GM19455 (cell line): ENCODE measurements around the gene POFUT2.
"Not testable (repeated sequence)": the region's sequence is repeated elsewhere in the genome, so short reads cannot be mapped to it uniquely, and the experiment has no call there.

Source experiments
- ATAC-seq: cut with Tn5 transposase; IDR thresholded peaks from one replicate; pipeline ENCODE4 v1.9.1; 2021; ENCODE audit not compliant: unreplicated experiment

The POFUT2 gene

DNA sequence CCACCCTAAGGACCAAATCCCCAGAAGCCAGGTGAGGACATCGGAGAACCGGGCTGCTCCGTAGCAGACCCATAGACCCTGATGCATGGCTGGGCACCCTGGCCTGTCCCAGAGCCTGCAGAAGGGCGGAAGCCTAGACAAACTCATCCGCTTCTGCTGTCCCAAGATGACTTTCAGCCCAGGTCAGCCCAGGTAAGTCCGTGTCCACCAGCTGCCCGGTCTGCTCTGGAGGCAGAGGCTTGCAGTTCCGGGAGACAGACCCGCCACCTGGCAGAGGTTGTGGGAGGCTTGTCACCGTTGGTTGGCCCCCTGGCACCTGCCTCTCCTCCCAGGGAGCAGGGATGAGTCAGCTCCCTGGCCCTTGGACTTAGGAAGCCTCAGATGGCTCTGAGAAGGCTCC, 22.8 kb upstream of the POFUT2 start:
- no peak for ATAC-seq

DNA sequence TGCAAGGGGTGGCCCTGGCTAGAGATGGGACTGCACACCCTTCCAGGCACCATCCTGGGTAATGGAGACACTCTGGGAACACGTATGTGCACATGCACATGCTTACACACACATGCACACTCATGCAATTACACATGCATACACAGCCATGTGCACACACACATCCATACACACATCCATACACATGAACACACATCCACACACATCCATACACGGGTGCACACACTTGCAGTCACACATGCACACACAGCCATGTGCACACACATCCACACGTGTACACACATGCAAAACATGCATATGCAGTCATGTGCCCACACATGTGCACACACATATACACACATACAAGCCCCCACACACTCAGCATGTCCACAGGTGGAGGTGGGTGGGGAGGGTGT, 22.3 kb upstream of the POFUT2 start:
- no peak for ATAC-seq

- no peak for ATAC-seq
These were observed 21.6 kb upstream of the POFUT2 start for GRCh38 chr21:45309069-45309986.

- no peak for ATAC-seq
These were observed 20.7 kb upstream of the POFUT2 start for GRCh38 chr21:45308194-45309068.

DNA sequence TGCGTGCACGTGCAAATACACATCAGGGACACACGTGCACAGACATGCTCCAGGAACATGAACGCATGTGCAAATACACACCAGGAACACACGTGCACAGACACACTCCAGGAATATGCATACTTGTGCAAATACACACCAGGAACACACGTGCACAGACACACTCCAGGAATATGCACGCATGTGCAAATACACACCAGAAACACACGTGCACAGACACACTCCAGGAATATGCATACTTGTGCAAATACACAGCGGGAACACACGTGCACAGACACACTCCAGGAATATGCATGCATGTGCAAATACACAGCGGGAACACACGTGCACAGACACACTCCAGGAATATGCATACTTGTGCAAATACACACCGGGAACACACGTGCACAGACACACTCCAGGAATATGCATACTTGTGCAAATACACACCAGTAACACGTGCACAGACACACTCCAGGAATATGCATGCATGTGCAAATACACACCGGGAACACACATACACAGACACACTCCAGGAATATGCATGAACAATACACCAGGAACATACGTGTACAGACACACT, 20.0 kb upstream of the POFUT2 start:
- ATAC-seq, result not testable (repeated sequence)

DNA sequence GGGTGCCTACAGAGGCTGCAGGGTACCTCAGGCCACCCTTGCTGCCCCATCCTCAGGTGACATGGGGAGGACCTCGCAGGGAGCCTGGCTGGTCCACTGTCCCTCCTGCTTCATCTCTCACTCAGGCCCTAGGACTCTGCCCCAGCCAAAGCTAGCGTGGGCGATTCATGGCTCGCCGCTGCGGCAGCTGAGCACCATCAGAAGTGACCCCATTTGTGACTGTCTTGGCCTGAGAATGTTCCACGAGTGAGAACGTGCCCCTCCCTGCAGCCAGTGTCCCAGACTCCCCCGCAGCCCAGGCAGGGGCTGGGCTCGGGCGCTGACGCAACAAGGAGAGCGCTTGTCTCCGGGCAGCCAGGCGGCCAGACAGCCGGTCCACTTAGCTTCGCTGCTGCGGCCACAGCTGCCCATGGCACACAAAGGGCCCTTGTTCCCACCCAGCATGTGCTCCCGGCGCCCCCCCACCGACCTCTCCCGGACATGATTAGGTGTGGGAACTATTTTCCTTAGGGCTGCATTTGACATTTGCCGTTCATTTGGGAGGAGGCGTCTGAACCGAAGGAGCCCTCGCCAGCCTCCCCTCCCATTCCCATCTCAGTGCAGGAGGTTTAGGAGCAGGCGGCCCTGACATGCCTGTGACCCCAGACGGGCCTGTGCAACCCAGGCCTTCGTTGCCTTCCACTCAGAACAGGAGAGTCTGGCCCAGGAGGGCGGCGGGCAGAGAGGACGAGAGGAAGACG, 19.3 kb upstream of the POFUT2 start:
- no peak for ATAC-seq

- no peak for ATAC-seq
These were observed 18.7 kb upstream of the POFUT2 start for GRCh38 chr21:45306453-45306831.

GRCh38 chr21:45305836-45306235, 18.1 kb upstream of the POFUT2 start:
- no peak for ATAC-seq

DNA sequence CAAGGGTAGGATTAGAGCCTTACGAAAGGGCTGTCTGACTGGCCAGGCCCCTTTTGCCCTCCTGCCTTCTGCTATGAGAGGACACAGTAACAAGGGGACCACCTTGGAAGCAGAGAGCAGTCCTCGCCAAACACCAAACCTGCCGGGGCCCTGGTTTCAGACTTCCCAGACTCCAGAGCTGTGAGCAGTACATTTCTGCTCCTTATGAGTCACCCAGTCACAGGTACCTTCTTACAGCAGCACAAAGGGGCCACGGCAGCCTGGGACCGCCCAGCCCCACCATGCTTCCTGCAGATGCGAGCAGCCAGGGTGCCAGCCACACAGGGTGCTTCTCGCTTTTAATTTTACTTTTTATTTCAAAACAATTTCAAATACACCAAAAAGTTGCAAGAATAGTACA, 17.2 kb upstream of the POFUT2 start:
- no peak for ATAC-seq

DNA sequence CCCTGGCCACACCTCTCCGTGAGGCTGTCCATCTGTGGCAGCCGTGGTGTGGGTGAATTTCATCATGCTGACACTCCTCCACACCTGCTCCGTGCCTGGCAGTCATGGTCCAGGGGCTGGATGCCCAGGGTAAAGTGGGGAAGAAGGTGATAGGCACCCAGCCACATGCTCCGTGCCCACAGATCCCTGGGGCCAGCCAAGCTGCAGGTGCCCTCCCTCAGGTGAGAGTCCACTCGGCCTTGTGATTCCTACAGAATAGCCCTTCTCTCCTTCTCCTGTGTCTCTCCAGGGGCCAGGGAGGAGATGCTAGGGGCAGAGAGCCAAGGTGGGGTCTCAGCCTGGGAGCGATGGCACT, 16.8 kb upstream of the POFUT2 start:
- no peak for ATAC-seq

- no peak for ATAC-seq
These were observed 16.2 kb upstream of the POFUT2 start for GRCh38 chr21:45303751-45304475.

- ATAC-seq, result no peak
These were observed 15.5 kb upstream of the POFUT2 start for GRCh38 chr21:45303091-45303615.

- ATAC-seq, result no peak
These were observed 14.7 kb upstream of the POFUT2 start for GRCh38 chr21:45302082-45303061.

DNA sequence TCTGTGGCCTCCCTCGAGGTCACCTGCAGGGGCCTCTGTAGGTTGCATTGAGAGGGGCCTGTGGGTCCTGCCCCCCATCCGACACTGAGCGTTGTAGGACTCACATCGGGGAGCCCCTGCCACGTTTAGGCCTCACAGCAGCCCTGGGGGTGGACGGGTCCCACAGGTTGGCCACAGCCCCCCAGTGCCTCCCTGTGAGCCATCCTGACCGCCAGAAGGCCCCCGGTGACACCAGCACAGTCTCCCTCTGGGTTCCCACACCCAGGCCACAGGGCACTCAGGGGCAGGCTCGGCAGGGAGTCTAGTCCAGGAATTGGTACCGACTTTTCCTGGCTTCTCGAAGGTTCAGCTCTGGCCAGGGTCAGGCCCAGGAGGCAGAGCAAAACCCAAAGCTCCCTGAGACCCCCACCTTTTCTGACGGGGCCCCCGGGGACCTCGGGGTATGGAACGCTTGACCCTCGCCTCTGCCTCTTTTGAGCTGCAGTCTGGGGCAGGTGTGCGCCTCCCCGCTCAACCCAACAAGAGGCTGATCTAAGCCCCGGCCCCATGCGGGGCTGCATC, 13.9 kb upstream of the POFUT2 start:
- no peak for ATAC-seq

GRCh38 chr21:45300786-45301520, 13.3 kb upstream of the POFUT2 start:
- ATAC-seq, result no peak

DNA sequence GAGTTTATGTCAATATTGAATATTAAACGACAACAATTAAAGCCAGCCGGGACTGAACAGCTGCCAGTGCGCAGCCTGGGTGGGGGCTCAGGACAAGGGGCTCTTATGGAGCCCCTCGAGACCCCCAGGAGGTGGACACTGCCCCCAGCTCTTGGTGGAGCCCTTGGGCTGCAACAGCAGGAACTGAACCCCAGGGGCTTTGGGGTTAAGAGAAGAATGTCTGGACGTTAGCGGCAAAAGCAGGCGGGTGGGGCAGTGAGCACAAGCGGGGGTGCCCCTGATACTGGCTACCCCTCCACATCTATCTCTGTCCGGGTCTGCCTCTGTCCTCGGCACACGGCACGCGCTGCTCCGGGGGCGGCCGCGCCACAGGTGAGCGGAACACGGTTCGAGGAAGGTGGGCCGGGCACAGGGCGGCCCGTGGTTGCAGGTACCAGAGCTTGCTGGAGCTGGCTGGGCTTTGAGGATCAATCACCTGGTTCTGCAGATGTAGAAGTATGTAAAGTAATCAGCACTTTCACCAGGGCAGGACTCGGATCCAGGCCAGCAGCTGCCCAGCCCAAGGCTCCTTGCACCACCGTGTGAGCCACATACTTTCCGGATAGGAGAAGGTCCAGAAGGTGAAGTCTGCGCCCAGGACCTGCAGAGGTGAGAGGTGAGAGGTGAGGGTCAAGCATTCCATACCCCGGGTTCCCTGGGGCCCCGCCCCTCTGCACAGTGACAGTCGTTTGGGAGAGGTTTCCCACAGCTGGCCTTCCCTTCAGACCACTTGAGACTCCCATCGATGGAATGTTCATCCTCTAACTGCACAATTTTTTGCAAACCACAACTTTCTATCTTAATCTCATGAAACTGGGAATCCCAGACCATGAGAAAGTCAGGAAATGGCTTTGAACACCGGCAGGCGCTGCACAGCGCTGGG, 12.4 kb upstream of the POFUT2 start:
- ATAC-seq, result no peak
